Epithelial cell of esophagus (primary cell): ENCODE data around the gene CNOT6L.

ENCODE experiments used
- DNase-seq: peaks from one replicate; pipeline ENCODE4 v3.0.0; 2010; ENCODE audit warnings: low read depth
- H3K4me3 ChIP-seq: 2 replicates; pipeline ENCODE4 v1.5.1; 2011; ENCODE audit warnings: mild to moderate bottlenecking, low read length, control low read depth
- TF ChIP-seq, protein P1 (sequence below): IDR thresholded peaks from 2 replicates; pipeline ENCODE4 v1.5.1; 2011; ENCODE audit warnings: low read depth, mild to moderate bottlenecking, low read length, control low read depth, inconsistent platforms; ENCODE audit not compliant: insufficient read depth; ENCODE audit errors: missing control alignments

CNOT6L gene

DNA sequence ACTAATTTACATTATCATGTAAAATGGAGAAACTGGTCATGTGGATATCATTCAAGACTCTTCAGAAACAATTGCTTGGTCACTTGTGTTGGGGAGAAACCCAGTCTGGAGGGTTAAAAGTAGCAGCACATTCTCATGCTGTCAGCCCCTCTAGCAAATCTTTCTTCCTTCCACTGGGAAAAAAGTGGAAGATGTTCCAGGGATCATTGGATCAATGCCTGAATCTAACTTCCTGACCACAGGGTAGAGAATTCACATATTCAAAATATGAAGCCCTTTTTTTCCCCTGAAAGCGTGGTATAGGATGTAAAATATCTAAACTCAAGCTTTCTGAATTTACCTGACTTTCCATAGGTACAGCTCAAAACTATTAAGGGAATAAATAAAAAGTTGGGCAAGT, 115.5 kb downstream of the CNOT6L start:
- no peak overlapping the region for H3K4me3 ChIP-seq
- TF ChIP-seq, protein P1, sequence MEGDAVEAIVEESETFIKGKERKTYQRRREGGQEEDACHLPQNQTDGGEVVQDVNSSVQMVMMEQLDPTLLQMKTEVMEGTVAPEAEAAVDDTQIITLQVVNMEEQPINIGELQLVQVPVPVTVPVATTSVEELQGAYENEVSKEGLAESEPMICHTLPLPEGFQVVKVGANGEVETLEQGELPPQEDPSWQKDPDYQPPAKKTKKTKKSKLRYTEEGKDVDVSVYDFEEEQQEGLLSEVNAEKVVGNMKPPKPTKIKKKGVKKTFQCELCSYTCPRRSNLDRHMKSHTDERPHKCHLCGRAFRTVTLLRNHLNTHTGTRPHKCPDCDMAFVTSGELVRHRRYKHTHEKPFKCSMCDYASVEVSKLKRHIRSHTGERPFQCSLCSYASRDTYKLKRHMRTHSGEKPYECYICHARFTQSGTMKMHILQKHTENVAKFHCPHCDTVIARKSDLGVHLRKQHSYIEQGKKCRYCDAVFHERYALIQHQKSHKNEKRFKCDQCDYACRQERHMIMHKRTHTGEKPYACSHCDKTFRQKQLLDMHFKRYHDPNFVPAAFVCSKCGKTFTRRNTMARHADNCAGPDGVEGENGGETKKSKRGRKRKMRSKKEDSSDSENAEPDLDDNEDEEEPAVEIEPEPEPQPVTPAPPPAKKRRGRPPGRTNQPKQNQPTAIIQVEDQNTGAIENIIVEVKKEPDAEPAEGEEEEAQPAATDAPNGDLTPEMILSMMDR = no peak
- no peak for DNase-seq

DNA sequence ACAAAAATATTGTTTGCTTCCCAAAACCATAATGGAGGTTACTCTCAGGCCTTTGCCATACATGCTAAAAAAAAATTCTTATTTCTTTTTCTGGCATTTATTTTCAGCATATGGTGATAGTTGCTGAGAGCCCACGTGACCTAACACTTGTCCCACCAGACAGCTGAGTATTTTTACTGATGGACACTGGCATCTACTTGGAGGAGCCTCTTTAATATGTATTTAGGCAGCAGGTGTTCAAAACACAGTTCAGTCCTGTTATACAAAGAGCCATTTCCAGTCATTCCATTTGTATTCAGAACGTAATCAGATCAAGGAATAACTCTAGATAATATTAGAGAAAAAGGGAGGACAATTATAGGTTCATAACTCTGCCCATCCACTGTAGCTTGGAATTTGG, 118.0 kb downstream of the CNOT6L start:
- no peak for DNase-seq
- TF ChIP-seq, protein P1 = no peak
- H3K4me3 ChIP-seq = no peak overlapping the region

DNA sequence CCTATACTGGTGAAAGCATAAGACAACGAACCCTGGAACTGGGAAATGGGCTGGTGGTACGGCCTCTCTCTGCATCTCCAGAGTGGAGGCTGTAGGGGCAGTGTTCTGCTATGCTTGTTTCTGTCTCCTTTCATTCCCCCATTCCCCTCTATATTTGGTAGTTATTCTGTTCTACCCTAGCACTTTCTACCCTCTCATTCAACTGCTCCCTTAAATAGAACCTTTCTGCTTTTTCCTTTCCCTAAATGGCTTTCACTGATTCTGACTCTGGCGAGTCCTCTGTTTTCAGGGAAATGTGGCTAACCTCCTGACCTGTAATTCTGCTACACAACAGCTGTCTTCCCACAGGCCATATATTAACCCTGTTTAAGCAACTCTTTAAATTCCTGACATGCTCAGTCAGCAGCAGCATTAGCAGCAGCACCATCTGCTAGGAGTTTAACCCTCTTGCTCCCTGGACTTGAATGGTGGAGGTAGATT, 119.4 kb downstream of the CNOT6L start:
- no peak overlapping the region for H3K4me3 ChIP-seq
- peak; percentile 82 for DNase-seq
- TF ChIP-seq, protein P1 = peak; percentile 12

DNA sequence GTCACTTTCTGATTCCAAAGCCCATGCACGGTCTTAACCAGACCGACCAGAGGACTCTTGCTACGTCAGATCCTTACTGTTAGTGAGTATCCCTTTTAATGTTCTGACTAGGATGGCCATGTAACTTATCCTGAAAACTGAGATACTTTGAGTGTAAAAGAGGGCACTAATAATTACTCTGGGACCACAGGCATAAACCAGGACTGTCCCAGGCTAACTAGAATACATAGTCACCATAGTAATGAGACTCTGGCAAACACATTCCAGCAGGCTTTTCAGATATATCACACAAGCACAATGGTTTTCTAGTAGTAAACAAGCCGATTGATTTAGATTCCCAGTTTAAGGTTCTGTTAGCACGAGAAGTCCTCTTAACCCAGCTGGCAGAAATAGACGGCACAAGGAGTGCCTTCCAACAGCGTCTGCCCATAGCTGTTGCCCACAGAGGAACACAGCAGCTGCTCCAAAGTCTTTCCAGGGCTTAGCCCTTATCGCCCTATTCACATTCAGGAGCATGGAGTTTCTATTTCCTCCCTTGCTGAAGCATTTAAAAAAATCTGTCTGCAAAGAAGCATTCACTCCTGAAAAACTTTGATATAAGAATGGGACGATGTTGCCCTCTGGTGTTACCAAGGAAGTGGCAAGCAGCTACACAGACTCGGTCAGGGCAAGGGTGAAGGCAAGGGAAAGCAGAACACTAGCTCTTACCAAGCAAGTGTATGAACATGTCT, 121.1 kb downstream of the CNOT6L start:
- TF ChIP-seq, protein P1 = peak; percentile 74
- H3K4me3 ChIP-seq = no peak overlapping the region
- DNase-seq = peak; percentile 78

DNA sequence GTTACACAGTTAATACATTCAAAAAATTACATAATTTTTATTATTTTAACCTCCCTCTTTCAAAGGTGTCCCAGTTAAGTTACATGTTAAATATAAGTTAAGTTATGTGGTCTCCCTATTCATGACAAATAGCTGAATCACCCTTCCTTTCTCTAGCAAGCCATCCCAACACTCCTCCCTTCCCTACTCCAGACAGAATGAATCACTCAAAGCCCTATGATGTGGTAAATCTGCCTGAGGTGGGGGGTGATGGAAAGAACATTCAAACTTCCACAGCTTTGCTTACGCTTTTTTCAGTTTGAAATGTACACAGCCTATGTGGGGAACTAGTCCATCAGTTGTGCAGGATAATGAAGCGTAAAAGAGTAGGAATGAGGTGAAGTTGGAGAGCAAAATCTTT, 123.4 kb downstream of the CNOT6L start:
- TF ChIP-seq, protein P1 = no peak
- peak; percentile 95 for DNase-seq
- H3K4me3 ChIP-seq = no peak overlapping the region

DNA sequence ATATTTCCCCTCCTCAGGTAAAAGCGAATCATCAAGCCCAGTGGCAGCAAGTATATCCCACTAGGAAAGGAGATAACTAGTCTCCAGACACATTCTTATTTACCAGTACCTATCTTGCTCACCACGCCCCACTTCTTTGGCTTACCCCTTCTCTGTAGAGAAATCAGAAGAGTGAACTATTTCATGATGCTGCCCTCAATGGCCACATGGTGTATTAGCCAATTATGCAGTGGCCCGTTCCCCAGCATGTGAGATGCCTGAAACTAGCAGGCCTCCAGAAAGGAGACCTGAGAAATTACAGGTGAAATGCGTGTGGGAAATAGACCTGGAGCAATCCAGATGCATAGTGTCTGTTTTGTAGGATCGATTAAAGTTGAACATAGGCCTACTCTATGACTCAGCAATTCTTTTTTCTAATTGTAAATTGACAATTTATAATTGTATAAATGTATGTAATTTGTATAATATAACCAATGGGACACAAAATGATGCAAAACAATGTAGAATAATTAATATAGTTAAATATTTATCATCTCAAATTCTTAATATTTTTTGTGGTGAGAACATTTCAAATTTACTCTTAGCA, 126.2 kb downstream of the CNOT6L start:
- TF ChIP-seq, protein P1 = no peak
- DNase-seq = no peak

More for the DNA sequence above, 126.2 kb downstream of the CNOT6L start:
- no peak overlapping the region for H3K4me3 ChIP-seq
